Lung microvascular endothelial cell (primary cell): ENCODE data around the gene TMEM178B. TPM values are rescaled to one million over a fixed set of nuclear protein-coding genes. Genes with fewer than 3 reads are reported as not detected.
"Not testable (repeated sequence)": the region's sequence is repeated elsewhere in the genome, so short reads cannot be mapped to it uniquely, and the experiment has no call there.

ENCODE experiments used
- DNase-seq, 2 donors: peaks; one replicate each; pipeline versions ENCODE4 v3.0.0 to v3.0.0-alpha.2; 2010; ENCODE audit warnings: low read depth in 2 of 2
- total RNA-seq: library from RNA; depleted of rRNA; stranded (reverse); fragments of >200 nt; gene quantifications from 2 replicates; pipeline ENCODE4 v1.2.1, GENCODE V29; 2014

Gene TMEM178B
- total RNA-seq, result under 0.01 TPM in 1 of 2 replicates, not detected in the other

- DNase-seq, result no peak
Measured at GRCh38 chr7:141073641-141074161, at the start of gene TMEM178B. Gene TMEM178B, plus strand, starts transcription at chr7:141074064.

DNA sequence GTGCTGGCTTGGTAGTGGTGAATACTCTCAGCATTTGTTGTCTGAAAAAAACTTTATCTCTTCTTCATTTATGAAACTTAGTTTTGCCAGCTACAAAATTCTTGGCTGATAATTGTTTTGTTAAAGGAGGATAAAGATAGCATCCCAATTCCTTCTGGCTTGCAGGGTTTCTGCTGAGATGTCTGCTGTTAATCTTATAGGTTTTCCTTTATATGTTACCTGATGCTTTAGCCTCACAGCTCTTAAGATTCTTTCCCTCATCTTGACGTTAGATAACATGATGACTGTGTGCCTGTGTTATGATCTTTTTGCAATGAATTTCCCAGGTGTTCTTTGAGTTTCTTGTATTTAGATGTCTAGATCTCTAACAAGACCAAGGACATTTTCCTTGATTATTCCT, 49.2 kb upstream of the TMEM178B start:
- no peak for DNase-seq

DNA sequence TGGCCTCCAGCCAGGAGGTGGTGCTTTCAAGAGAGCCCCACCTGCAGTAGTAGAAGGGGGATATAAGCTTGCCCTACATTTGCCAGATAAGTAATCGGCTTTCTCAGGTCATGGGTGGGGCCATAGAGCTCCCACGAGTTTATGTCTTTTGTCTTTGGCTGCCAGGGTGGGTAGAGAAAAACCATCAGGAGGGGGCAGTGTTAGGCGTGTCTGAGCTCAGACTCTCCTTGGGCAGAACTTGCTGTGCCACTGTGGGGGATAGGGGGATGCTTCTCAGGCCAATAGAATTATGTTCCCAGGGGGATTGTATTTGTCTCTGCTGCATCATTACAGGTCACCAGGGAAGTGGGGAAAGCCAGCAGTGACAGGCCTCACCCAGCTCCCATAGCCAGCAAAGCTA, 46.8 kb upstream of the TMEM178B start:
- DNase-seq, result no peak

- DNase-seq, result no peak
Measured at GRCh38 chr7:141028767-141029166, 45.1 kb upstream of the TMEM178B start.

DNA sequence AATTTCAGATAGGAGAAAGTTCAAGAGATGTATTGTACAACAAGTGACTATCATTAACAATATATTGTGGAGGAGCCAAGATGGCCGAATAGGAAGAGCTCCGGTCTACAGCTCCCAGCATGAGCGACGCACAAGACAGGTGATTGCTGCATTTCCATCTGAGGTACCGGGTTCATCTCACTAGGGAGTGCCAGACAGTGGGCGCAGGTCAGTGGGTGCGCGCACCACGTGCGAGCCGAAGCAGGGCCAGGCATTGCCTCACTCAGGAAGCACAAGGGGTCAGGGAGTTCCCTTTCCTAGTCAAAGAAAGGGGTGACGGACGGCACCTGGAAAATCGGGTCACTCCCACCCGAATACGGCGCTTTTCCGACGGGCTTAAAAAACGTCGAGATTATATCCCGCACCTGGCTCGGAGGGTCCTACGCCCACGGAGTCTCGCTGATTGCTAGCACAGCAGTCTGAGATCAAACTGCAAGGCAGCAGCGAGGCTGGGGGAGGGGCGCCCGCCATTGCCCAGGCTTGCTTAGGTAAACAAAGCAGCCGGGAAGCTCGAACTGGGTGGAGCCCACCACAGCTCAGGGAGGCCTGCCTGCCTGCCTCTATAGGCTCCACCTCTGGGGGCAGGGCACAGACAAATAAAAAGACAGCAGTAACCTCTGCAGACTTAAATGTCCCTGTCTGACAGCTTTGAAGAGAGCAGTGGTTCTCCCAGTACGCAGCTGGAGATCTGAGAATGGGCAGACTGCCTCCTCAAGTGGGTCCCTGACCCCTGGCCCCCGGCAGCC, 41.1 kb upstream of the TMEM178B start:
- DNase-seq, result not testable (repeated sequence)

- DNase-seq, result not testable (repeated sequence)
Measured at GRCh38 chr7:141038100-141038499, 35.8 kb upstream of the TMEM178B start.

DNA sequence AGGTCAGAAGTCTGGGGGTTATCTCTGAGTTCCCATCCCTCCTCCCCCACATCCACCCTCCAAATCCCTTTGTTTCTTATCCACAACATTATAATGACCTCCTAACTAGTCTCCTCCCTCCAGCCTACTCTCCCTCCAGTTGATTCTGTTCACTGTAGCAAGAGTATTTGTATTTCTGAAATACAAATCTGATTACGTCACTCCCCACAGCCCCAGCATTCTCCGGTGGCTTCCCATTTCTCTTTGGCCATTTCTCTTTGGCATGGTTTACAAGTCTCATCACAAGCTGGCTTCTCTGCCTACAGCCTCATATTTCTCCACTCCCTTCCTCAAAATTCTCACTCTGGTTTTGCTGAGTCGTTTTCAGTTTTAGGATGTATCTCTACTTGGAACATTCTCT, 34.5 kb upstream of the TMEM178B start:
- DNase-seq, result no peak

DNA sequence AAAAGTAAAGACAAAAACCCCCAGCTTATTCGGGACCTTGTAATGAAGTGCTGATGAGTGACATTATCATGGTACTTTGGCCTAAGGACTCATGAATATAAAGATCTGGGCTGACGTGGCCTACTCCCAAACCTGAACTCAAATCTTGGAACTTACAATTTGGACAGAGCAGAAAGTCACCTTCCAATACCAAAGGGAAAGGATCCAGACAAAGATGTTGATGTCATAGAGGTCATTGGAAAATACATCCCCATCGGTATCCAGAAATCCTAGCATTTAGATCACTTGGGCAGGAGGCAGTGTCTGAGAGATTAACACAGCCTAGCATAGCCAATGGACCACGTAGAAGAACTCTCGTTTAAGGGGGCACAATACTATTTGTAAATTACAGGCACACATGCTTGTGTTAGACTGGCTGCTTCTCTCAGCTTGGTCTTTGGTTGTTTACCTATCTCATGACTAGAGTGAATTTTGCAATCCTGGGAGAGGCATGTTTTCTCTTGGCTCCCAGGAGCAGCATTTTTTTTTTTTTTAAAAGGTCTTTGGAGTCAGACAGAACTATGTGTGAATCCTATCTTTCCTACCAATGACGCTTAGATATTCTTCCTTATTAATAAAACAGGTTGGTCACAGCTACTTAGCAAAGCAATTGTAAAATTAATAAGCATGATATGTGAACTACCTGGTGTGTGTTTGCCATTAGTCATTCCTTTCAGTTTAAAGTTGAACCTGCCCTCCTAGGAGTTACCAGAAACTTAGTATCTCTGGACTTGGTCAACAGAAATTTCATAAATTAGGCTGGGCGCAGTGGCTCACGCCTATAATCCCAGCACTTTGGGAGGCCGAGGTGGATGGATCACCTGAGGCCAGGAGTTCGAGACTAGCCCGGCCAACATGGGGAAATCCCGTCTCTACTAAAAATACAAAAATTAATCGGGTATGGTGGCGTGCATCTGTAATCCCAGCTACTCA, 31.4 kb upstream of the TMEM178B start:
- DNase-seq, result no peak

DNA sequence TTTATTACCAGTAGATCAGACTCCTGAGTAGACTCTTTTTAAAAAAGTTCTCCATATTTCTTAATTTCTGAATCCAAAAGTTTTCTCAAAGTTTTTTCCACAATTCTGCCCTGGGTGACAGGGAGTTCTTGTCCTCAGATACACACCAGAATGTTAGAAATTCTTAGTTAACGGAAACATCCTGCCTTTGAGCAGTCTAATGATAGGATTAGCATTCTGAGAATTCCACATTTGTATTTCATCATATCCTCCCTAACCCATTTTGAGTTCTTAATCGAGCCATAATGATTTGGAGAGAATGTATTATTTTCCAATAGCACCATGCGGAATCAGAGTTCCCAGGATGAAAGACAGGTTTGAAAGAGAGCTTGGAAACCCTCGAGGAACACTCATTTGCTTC, 30.2 kb upstream of the TMEM178B start:
- no peak for DNase-seq

DNA sequence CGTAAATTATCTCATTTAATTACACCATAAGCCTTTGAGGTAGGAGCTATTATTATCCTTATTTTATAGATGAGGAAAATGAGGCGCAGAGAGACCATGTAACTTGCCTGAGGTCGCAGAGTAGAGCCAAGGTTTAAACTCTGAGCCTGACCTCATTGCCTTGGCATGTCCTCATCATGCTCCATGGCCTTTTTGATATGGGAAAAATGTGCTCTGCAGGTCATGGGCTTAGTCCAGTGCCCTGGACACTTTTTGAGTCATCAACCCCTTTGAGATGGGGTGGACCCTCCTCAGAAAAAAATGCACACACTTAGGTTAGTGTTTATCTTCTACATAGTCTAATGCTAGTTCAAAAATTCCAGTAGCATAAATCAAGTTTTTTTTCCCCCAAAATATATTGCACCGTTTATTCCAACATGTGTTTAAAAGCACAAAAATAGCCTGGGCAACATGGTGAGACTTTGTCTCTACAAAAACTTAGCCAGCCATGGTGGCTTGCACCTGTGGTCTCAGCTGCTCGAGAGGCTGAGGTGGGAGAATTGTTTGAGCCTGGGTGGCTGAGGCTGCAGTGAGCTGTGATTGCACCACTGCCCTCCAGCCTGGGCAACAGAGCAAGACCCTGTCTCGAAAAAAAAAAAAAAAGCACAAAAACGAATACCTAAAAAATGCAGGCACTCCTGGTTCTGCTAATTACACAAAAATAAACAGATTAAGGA, 28.6 kb upstream of the TMEM178B start:
- DNase-seq, result no peak

DNA sequence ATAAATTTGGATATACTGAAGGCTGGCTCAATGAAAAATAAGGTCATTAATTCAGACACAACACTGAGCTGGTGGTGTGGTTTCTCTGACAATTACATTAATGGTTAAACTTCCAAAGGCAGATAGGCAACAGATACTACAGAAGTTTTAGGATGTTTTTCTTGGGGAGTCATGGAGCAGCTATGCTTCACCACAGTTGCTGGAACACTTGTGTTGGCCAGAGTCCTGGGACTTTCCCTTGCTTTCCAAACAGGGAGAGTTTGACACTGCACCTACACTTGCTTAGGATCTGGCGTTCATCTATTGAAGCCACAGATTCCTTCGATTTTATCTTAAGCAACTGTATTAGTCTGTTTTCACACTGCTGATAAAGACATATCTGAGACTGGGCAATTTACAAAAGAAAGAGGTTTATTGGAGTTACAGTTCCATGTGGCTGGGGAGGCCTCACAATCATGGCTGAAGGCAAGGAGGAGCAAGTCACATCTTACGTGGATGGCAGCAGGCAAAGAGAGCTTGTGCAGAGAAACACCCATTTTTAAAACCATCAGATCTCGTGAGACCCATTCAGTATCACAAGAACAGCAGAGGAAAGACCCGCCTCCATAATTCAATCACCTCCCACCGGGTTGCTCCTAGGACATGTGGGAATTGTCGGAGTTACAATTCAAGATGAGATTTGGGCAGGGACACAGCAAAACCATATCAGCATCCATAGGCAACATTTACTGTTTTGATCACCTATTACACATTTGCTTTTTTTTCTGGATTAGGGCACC, 27.8 kb upstream of the TMEM178B start:
- no peak for DNase-seq

DNA sequence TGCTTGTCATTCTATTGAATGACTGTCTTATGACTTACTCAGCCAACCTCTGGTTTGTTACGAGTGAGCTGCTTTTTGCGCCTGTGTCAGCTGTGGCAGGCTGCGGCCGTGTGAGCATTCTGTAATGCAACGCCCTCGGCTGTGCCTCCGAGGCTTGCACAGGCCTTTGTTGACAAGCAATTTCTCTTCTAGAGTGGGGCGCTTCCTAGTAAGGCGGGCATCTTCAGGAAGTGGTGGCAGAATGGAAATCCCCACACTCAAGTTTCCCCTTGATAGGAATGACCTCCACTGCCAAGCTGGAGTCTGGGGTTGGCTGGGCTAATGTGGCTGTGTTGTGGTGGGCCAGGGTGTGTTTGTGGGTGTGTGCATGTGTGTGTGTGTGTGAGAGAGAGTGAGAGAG, 20.2 kb upstream of the TMEM178B start:
- no peak for DNase-seq

- DNase-seq, result no peak
Measured at GRCh38 chr7:141055146-141055545, 18.7 kb upstream of the TMEM178B start.

DNA sequence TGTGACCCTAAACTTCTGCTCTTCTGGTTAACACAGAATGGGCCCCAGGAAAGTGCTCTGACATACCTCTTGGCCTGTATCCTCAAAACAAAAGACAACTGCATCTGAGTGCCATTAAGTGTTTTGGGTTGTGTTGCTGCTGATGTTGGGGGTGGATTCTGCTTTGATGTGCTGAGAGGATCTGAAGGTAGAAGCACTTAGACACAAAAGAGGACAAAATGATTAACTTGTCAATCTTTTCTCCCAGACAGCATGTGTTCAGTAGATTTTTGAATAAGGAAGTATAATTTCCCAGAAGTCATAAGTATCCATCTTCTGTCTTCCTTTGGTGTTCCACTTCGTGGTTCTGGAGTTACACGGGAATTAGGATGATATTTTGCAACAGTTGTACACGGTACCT, 16.1 kb upstream of the TMEM178B start:
- no peak for DNase-seq

DNA sequence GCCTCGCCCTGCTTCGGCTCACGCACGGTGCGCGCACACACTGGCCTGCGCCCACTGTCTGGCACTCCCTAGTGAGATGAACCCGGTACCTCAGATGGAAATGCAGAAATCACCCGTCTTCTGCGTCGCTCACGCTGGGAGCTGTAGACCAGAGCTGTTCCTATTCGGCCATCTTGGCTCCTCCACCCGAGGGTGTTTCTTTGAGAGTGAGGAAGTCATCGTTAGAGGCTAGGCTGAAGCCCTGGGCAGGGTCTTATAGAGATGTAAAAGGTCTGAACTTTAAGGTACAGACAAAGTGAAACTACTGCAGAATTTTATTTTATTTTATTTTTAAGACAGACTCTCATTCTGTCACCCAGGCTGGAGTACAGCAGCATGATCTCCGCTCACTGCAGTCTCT, 6.0 kb upstream of the TMEM178B start:
- DNase-seq, result not testable (repeated sequence)

- no peak for DNase-seq
Measured at GRCh38 chr7:141071260-141071854, 2.5 kb upstream of the TMEM178B start.

- no peak for DNase-seq
Measured at GRCh38 chr7:141071855-141072547, 1.9 kb upstream of the TMEM178B start.

DNA sequence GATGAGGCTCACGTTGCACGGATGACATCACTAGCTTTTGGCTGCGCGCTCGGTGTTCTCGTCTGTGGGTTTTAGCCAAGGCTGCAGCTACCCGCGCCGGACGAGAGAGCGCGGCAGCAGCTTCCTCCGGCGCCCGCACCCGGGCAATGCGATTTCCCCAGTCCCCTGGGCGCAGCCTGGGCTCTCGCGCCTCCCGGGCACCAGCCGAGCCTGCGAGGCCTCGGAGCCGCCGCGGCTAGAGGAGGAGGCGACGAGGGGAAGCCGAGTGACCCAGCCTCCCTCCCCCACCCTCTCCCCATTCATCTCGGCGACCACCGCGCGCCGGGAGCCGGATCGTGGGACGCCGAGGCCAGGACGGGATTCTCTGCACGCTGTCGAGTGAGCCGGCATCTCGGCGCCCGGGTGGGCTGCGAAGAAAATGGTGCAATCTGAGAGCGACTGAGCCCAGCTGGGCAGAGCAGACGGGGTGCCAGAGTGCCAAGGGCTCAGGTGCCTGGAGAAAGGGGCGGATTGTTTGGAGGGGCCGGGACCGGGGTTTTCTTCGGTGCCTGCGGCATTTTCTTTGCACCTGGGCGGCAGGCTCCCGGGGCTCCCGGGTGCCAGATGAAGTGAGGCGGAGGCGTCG, 1.2 kb upstream of the TMEM178B start:
- DNase-seq, result peak in 1 of 2 donors; percentile 14

DNA sequence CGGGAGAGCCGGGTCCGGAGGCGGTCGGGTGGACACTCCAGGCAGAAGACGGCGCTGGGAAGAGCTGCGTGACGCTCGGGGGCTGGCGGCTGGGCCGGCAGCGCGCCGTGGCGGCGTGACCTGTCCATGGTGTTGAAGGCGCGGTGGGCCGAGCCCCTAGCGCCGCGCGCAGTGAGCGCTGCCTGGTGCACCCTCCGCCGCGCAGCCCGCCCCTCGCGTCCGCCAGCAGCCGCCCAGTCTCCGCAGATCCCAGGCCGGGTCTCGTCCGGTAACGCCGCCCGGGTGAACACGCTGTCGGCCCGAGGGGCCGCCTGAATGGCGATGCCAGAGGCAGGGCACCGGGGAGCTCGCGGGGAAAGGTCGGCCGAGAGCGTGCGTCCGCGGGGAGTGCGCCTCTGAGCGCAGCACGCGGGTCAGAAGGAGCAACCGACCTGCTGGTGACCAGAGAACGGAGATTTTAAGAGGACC, 657 bp upstream of the TMEM178B start:
- peak; percentile 66 to 73 for DNase-seq
